Activated T-cell treated with anti-CD3 and anti-CD28 coated beads, Interleukin-2, amount 50 U/mL, for 72 hours (primary cell): ENCODE results near the gene HEY2. TPM values are rescaled to one million over a fixed set of nuclear protein-coding genes. Genes with fewer than 3 reads are reported as not detected.
"Not testable (repeated sequence)": the region's sequence is repeated elsewhere in the genome, so short reads cannot be mapped to it uniquely, and the experiment has no call there.

Source experiments
- ATAC-seq, 2 donors: fragments of 150-1000 bp; cut with Tn5 transposase; replicated peaks in 1 of 2; 2 replicates each; pipeline ENCODE4 v1.10.0; 2021; ENCODE audit warnings: moderate library complexity in 2 of 2, mild to moderate bottlenecking in 1 of 2
- DNase-seq, 2 donors: peaks; one replicate each; pipeline ENCODE4 v3.0.0; 2021 to 2022; ENCODE audit warnings: mixed read lengths in 1 of 2
- H3K27ac Mint-ChIP-seq: one replicate; pipeline ENCODE4 v1.8.0; 2022; ENCODE audit warnings: mild to moderate bottlenecking, moderate library complexity, mixed read lengths
- H3K27me3 Mint-ChIP-seq: one replicate; pipeline ENCODE4 v1.8.0; 2022; ENCODE audit warnings: low read depth, mixed read lengths
- H3K36me3 Mint-ChIP-seq, 2 donors: one replicate each; pipeline ENCODE4 v1.8.0; 2022; ENCODE audit warnings: mixed read lengths in 2 of 2, mild to moderate bottlenecking in 1 of 2; ENCODE audit not compliant: insufficient read depth in 2 of 2
- H3K4me1 Mint-ChIP-seq: one replicate; pipeline ENCODE4 v1.8.0; 2022; ENCODE audit warnings: low read depth, mixed read lengths
- H3K4me3 Mint-ChIP-seq, 2 donors: one replicate each; pipeline ENCODE4 v1.8.0; 2022; ENCODE audit warnings: mild to moderate bottlenecking in 2 of 2, mixed read lengths in 2 of 2, moderate library complexity in 2 of 2
- H3K9me3 Mint-ChIP-seq, 2 donors: one replicate each; pipeline ENCODE4 v1.8.0; 2022; ENCODE audit warnings: mixed read lengths in 2 of 2
- total RNA-seq, 2 donors: library from RNA; stranded (reverse); gene quantifications; one replicate each; pipeline ENCODE4 v1.2.3, GENCODE V29; 2022

The HEY2 gene
- total RNA-seq, 2 donors from 2014 or later, result 0.12 TPM; not detected in 1

- H3K27ac Mint-ChIP-seq, result no peak overlapping the region
- H3K36me3 Mint-ChIP-seq, result no peaks in the 10 kb centered on the region
- H3K4me1 Mint-ChIP-seq, result peaks cover 5% of the 10 kb centered on the region
- H3K4me3 Mint-ChIP-seq, result no peak overlapping the region
- ATAC-seq, result no peak
- H3K9me3 Mint-ChIP-seq, result no peaks in the 10 kb centered on the region
- peaks cover 52% of the 10 kb centered on the region for H3K27me3 Mint-ChIP-seq
- DNase-seq, result no peak
These were observed 14.8 kb downstream of the HEY2 start for GRCh38 chr6:125764121-125764671.

DNA sequence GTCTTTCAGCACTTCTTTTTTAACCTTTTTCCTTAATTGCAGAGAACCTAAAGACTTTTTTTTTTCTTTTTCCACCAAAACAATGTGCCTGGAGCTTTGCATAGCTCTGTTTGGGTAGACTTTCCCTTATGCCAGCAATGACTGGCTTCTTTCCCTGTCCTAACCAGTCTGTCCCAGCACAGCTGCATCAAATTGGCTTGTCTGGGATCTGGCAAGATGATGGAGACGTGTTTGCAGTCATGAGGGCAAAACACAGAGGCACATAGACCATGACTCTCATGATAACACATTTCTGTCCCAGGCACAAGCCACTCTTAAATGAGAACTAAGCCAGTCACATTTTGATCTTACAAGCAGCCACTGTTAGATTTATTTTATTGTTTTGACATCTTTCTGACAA is 16.5 kb downstream of the HEY2 start:
- H3K27me3 Mint-ChIP-seq, result peaks cover 44% of the 10 kb centered on the region
- DNase-seq (no peak), ATAC-seq (no peak)
- H3K9me3 Mint-ChIP-seq, result no peaks in the 10 kb centered on the region
- H3K4me1 Mint-ChIP-seq, result peaks cover 5% of the 10 kb centered on the region
- no peak overlapping the region for H3K4me3 Mint-ChIP-seq
- no peak overlapping the region for H3K27ac Mint-ChIP-seq
- no peaks in the 10 kb centered on the region for H3K36me3 Mint-ChIP-seq

DNA sequence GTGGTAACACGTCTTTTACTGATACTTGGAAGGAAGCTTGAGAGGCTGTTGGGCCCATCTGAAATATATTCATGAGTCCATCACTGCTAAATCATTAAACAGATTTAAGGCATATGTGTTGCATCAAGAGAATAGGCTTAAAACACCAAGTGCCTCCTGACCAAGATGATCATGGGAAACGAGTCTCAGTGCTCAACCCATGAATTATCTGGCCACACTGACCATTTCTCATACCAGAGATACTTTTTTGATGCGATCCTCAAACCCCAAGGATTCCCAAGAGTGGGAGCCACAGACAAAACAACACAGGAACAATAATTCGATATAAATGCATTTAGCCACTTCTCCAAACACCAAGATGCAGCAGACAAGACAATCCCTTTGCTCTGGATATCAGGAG is 17.2 kb downstream of the HEY2 start:
- Mint-ChIP-seq H3K4me3 (no peak overlapping the region), H3K9me3 (no peaks in the 10 kb centered on the region), H3K27ac (no peak overlapping the region), H3K4me1 (peaks cover 5% of the 10 kb centered on the region), H3K36me3 (no peaks in the 10 kb centered on the region), H3K27me3 (peaks cover 44% of the 10 kb centered on the region)
- DNase-seq, result no peak
- no peak for ATAC-seq

GRCh38 chr6:125769147-125769783 is 19.8 kb downstream of the HEY2 start:
- peaks cover 34% of the 10 kb centered on the region for H3K27me3 Mint-ChIP-seq
- no peak for DNase-seq
- peaks cover 12% of the 10 kb centered on the region for H3K4me1 Mint-ChIP-seq
- no peak overlapping the region for H3K27ac Mint-ChIP-seq
- H3K4me3 Mint-ChIP-seq, result no peak overlapping the region
- no peak for ATAC-seq
- no peaks in the 10 kb centered on the region for H3K9me3 Mint-ChIP-seq
- H3K36me3 Mint-ChIP-seq, result no peaks in the 10 kb centered on the region

GRCh38 chr6:125773387-125774341 is 24.2 kb downstream of the HEY2 start:
- Mint-ChIP-seq H3K9me3 (peaks cover 0 to 3% of the 10 kb centered on the region in 2 donors), H3K27ac (no peak overlapping the region), H3K4me3 (peak overlapping the region; percentile 28 to 31), H3K4me1 (peaks cover 10% of the 10 kb centered on the region), H3K36me3 (no peaks in the 10 kb centered on the region), H3K27me3 (peaks cover 22% of the 10 kb centered on the region)
- no peak for DNase-seq
- peak; percentile 67 to 78 for ATAC-seq

GRCh38 chr6:125776107-125776826 is 26.8 kb downstream of the HEY2 start:
- not testable (repeated sequence) for H3K4me3 Mint-ChIP-seq, H3K36me3 Mint-ChIP-seq

GRCh38 chr6:125779924-125780539 is 30.6 kb downstream of the HEY2 start:
- H3K36me3 Mint-ChIP-seq, result peaks cover 2% of the 10 kb centered on the region in 2 donors
- peak; percentile 81 to 82 for ATAC-seq
- H3K27me3 Mint-ChIP-seq, result peaks cover 11% of the 10 kb centered on the region
- no peak overlapping the region for H3K4me3 Mint-ChIP-seq
- peaks cover 0 to 3% of the 10 kb centered on the region in 2 donors for H3K9me3 Mint-ChIP-seq
- no peak overlapping the region for H3K27ac Mint-ChIP-seq
- peaks cover 28% of the 10 kb centered on the region for H3K4me1 Mint-ChIP-seq
- peak; percentile 71 to 86 for DNase-seq

More at GRCh38 chr6:125776107-125776826, 26.8 kb downstream of the HEY2 start:
- Mint-ChIP-seq H3K4me1 (peaks cover 10% of the 10 kb centered on the region), H3K27me3 (peaks cover 14% of the 10 kb centered on the region)
- DNase-seq, H3K9me3 Mint-ChIP-seq, H3K27ac Mint-ChIP-seq, ATAC-seq: not testable (repeated sequence)

- Mint-ChIP-seq H3K4me3 (no peak overlapping the region), H3K27me3 (peaks cover 7% of the 10 kb centered on the region), H3K27ac (no peak overlapping the region), H3K4me1 (peaks cover 28% of the 10 kb centered on the region), H3K9me3 (peaks cover 0 to 3% of the 10 kb centered on the region in 2 donors), H3K36me3 (peaks cover 2% of the 10 kb centered on the region in 2 donors)
- DNase-seq, result peak; percentile 58 to 63
- peak; percentile 74 to 79 for ATAC-seq
These were observed 31.3 kb downstream of the HEY2 start for GRCh38 chr6:125780540-125781313.

- DNase-seq (peak; percentile 62 to 70), ATAC-seq (peak in 1 of 2 donors; percentile 5)
These were observed 32.0 kb downstream of the HEY2 start for GRCh38 chr6:125781314-125781868.

DNA sequence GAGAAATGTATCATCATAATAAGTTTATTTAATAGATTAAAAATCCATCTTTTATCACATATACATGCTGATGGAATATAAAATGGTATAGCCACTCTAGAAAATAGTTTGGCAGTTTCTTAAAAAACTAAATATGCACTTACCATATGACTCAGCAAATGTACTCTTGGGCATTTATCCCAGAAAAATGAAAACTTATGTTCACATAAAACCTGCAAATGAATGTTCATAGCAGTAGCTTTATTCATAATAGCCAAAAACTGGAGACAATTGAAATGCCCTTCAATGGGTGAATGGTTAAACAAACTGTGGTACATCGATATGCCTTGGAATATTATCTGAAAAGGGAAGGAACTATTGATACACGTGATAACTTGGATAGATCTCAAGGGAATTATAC is 34.9 kb downstream of the HEY2 start:
- no peak for ATAC-seq
- Mint-ChIP-seq H3K27me3 (no peaks in the 10 kb centered on the region), H3K9me3 (no peaks in the 10 kb centered on the region), H3K27ac (no peak overlapping the region), H3K4me3 (no peak overlapping the region), H3K36me3 (peaks cover 4 to 10% of the 10 kb centered on the region in 2 donors), H3K4me1 (peaks cover 32% of the 10 kb centered on the region)
- DNase-seq, result no peak

More at GRCh38 chr6:125781314-125781868, 32.0 kb downstream of the HEY2 start:
- Mint-ChIP-seq H3K4me3 (no peak overlapping the region), H3K4me1 (peaks cover 28% of the 10 kb centered on the region), H3K9me3 (peaks cover 0 to 3% of the 10 kb centered on the region in 2 donors), H3K27me3 (peaks cover 7% of the 10 kb centered on the region), H3K27ac (no peak overlapping the region), H3K36me3 (peaks cover 4 to 5% of the 10 kb centered on the region in 2 donors)

DNA sequence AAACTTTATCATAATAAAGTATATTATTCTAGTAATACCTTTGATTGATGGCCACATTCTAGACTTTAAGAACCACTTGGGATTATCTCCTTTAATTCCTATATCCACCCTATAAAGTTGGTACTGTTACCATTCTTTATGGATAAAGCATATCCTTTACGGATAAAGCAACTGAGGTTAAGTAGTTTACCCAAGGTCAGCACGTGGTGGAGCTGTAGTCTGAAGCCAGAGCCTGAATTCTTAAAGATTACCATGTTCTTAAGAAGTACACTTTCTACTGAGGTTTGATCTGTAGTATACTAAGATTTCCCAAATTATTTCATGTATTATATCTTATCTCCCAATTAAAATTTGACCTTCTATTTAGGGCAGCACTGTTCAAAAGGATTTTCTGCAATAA is 38.4 kb downstream of the HEY2 start:
- Mint-ChIP-seq H3K27ac (peak overlapping the region; percentile 85), H3K9me3 (no peaks in the 10 kb centered on the region), H3K4me1 (peaks cover 48% of the 10 kb centered on the region), H3K27me3 (no peaks in the 10 kb centered on the region), H3K4me3 (no peak overlapping the region), H3K36me3 (peaks cover 2 to 11% of the 10 kb centered on the region in 2 donors)
- ATAC-seq (no peak), DNase-seq (no peak)
